Vagina (tissue), 2 donors: Measurements from ENCODE around the gene ABHD5.

ENCODE experiments used
- CTCF ChIP-seq, 3 experiments: fragments of 450-650 bp in 2 of 3; fragments of 200-600 bp in 1 of 3; sonication (generic) in 1 of 3; IDR thresholded peaks; one replicate each; pipeline ENCODE4 v1.5.1; 2017 to 2019; ENCODE audit warnings: antibody characterized with exemption in 3 of 3, mild to moderate bottlenecking in 2 of 3, moderate library complexity in 2 of 3
- POLR2AphosphoS5 ChIP-seq, 2 donors: sonication (generic); formaldehyde crosslinking; IDR thresholded peaks; one replicate each; pipeline ENCODE4 v1.9.0; 2017; ENCODE audit warnings: antibody characterized with exemption in 2 of 2, mild to moderate bottlenecking in 2 of 2, low read depth in 1 of 2; ENCODE audit not compliant: insufficient read depth in 1 of 2

DNA sequence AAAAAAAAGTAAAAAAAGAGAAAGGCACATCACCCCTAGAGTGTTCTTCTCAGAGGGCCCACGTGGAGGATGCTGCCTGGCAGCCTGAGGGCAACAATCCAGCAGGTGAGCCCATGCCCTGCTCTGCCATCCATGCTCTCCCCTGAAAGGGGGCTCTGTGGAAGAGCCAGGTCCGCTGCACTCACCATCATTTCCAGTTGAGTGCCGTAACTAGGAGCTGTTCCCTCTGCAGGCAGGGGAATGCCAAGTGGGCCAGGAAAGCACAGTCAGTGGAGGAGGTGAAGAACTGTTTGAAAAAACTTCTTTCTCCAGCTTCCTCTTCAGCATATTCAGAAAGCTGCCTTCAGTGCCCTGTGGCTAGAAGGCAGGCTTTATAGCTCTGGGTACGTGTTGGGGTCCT, 84.1 kb downstream of the ABHD5 start:
- TF ChIP-seq CTCF (IDR thresholded peaks at IDR 0.05) (no peak), POLR2AphosphoS5 (IDR thresholded peaks at IDR 0.05; ENCODE audit: insufficient read depth in 1 of 2, low read depth in 1 of 2) (no peak)
